Measurements from ENCODE around the gene PIP4K2C. TPM values are rescaled to one million over a fixed set of nuclear protein-coding genes. Genes with fewer than 3 reads are reported as not detected.
A peak's percentile ranks its signal among the peaks of the same experiment; 100 is the strongest.

Gene PIP4K2C
- total RNA-seq, 3 donors from 2014 or later (not counting 1 experiment from before 2014, with no cell fraction given), result 41.0 to 62.9 (median 52.0) TPM

DNA sequence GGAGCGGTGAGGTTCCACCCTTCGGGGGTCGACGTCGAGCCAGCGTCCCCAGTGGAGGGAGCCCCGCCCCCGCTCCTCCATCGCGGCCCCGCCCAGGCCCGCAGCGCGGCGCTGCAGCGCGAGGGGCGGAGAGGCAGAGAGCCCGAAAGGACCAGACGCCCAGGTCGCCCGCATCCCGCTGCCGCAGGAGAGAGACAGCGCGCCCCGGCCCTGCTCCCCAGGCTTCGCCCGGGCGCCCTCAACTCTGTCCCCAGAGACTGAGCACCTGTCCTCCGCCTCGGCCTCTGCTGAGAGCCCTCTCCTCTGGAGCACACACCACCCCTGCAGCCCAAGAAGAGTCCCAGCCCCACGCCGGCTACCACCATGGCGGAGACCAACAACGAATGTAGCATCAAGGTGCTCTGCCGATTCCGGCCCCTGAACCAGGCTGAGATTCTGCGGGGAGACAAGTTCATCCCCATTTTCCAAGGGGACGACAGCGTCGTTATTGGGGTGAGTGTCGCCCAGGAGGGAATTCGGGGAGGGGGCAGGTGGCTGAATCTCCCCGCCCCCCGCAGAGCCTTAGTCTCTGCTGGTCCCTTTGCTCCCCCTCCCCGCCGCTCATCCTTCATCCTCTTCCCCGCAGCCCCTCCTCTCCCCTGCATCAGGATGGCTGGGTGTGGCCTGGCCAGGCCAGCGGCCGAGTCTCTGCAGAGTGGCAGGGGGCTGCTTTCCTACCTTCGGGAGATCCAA is 40.9 kb upstream of the PIP4K2C start, which contains the start of gene KIF5A:
Gene KIF5A (plus strand): TSS at position 136 of the 732 bp plus-strand sequence. CDS start 228 bp downstream, at position 364.
- Mint-ChIP-seq H3K4me3 (peak within 1 kb of the TSS; percentile 69), H3K27ac (no peak within 1 kb of the TSS), H3K4me1 (peaks cover 21 to 34% of the 10 kb centered on the region in 2 donors), H3K9me3 (no peaks in the 10 kb centered on the region), H3K27me3 (ENCODE audit: low read depth in 2 of 2) (peaks cover 19 to 36% of the 10 kb centered on the region in 2 donors), H3K36me3 (no peaks in the 10 kb centered on the region)
- Histone ChIP-seq H3K27me3 (ENCODE audit: control insufficient read depth, insufficient read depth, low read length) (peaks cover 14% of the 10 kb centered on the region), H3K36me3 (ENCODE audit: control insufficient read depth, insufficient read depth, low read length) (no peaks in the 10 kb centered on the region), H3K9me3 (ENCODE audit: control insufficient read depth, insufficient read depth, low read length) (no peaks in the 10 kb centered on the region), H3K4me3 (ENCODE audit: low read length) (peak within 1 kb of the TSS; percentile 23), H3K4me1 (ENCODE audit: control insufficient read depth, insufficient read depth, low read length) (peaks cover 26% of the 10 kb centered on the region), H3K27ac (ENCODE audit: low read length) (no peak within 1 kb of the TSS)
- ATAC-seq, result peak; percentile 57 to 64 (median 61)
- DNase-seq, result peak; percentile 40 to 76
- TF ChIP-seq, protein P1, sequence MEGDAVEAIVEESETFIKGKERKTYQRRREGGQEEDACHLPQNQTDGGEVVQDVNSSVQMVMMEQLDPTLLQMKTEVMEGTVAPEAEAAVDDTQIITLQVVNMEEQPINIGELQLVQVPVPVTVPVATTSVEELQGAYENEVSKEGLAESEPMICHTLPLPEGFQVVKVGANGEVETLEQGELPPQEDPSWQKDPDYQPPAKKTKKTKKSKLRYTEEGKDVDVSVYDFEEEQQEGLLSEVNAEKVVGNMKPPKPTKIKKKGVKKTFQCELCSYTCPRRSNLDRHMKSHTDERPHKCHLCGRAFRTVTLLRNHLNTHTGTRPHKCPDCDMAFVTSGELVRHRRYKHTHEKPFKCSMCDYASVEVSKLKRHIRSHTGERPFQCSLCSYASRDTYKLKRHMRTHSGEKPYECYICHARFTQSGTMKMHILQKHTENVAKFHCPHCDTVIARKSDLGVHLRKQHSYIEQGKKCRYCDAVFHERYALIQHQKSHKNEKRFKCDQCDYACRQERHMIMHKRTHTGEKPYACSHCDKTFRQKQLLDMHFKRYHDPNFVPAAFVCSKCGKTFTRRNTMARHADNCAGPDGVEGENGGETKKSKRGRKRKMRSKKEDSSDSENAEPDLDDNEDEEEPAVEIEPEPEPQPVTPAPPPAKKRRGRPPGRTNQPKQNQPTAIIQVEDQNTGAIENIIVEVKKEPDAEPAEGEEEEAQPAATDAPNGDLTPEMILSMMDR (IDR thresholded peaks at IDR 0.05), result no peak
- intact Hi-C loops (cut with micrococcal nuclease), result no loop called here
- 8% methylated on average over 52 of the region's 52 CpGs for WGBS (ENCODE audit: insufficient coverage)

DNA sequence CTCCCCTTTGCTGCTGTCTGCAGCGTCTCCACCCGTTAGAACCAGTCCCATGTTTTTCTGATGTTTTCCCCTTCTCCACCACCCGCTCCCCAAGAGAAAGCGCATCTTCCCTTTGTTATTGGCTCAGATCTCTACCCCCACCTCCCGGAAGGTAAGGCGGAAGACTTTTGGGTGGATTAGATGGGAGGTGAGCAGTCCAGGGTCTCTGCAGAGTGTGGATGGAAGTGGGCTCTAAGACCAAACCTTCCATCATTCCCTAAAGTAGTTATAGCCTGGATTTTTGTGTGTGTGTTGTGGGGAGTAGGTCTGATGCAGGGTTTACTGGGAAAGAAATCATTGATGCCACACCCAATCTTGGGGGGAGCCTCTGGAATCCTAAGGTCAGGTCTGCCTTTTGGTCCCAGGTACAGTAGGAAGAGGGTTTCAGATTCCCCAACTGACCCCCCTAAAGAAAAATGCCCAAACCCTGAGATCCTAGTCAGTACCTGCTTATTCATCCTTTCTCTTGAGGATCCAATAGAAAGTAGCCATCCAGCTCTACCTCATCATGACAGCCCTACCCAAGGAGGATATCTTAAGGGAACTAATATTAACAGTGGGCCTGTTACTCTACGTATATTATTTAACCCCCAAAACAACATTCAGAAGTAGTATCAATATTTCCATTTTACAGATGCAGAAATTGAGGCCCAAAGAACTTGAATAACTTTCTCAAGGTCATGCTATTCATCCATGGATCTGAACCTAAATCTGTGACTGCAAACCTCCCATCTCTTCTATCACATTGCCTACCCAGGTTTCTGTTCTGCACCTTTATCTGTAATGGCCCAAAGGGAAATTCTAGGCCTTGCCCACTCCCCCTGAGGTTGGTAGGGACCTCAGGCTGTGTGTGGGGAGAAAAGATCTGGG is 40.1 kb upstream of the PIP4K2C start:
- Mint-ChIP-seq H3K4me3 (peak overlapping the region; percentile 32), H3K4me1 (peaks cover 13 to 26% of the 10 kb centered on the region in 2 donors), H3K36me3 (no peaks in the 10 kb centered on the region), H3K27me3 (ENCODE audit: low read depth in 2 of 2) (peaks cover 19 to 36% of the 10 kb centered on the region in 2 donors), H3K9me3 (no peaks in the 10 kb centered on the region), H3K27ac (no peak overlapping the region)
- H3K4me1 ChIP-seq (ENCODE audit: control insufficient read depth, insufficient read depth, low read length), result peaks cover 23% of the 10 kb centered on the region
- no peak for DNase-seq
- H3K27ac ChIP-seq (ENCODE audit: low read length), result no peak overlapping the region
- H3K36me3 ChIP-seq (ENCODE audit: control insufficient read depth, insufficient read depth, low read length), result no peaks in the 10 kb centered on the region
- ATAC-seq, result no peak
- no peak overlapping the region for H3K4me3 ChIP-seq (ENCODE audit: low read length)
- 77% methylated on average over 5 of the region's 7 CpGs for WGBS (ENCODE audit: insufficient coverage)
- intact Hi-C loops (cut with micrococcal nuclease), result no loop called here
- no peaks in the 10 kb centered on the region for H3K9me3 ChIP-seq (ENCODE audit: control insufficient read depth, insufficient read depth, low read length)
- peaks cover 14% of the 10 kb centered on the region for H3K27me3 ChIP-seq (ENCODE audit: control insufficient read depth, insufficient read depth, low read length)
- TF ChIP-seq, protein P1 (IDR thresholded peaks at IDR 0.05), result no peak

DNA sequence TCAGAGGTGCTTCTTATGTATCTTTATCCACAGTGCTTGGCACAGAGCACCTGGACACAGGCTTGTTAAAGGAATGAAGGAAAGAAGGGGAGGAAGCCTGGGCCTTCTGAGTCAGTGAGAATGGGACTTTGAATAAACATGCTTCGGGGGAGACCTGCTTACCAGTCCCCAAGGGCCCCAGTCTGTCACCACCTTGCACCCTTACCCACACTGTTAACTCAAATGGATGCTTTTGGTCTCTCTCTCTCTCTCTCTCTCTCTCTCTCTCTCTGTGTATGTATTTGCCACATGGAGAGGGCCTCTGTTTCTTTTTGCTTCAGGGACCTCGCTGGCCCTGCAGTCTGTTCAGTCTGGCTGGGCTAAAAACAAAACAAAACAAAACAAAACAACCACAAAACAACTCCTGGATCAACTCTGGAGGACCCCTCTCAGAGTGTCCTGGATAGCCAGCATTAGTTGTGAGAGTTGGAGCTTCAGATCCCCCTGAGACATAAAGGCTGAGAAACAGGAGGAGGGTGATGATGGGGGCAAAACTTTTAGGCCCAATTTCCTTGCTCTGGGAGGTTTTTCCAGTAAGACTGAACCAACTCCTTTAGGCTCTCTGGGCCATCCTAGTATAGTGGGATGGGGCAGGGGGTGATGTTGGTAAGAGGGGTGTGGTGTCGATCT is 39.2 kb upstream of the PIP4K2C start:
- intact Hi-C loops (cut with micrococcal nuclease), result no loop called here
- H3K4me1 Mint-ChIP-seq, result peaks cover 9 to 17% of the 10 kb centered on the region in 2 donors
- DNase-seq, result no peak
- H3K4me3 ChIP-seq (ENCODE audit: low read length), result no peak overlapping the region
- no peak overlapping the region for H3K27ac Mint-ChIP-seq
- H3K27me3 Mint-ChIP-seq (ENCODE audit: low read depth in 2 of 2), result peaks cover 19 to 37% of the 10 kb centered on the region in 2 donors
- H3K4me1 ChIP-seq (ENCODE audit: control insufficient read depth, insufficient read depth, low read length), result peaks cover 14% of the 10 kb centered on the region
- H3K4me3 Mint-ChIP-seq, result peak overlapping the region; percentile 29
- peaks cover 14% of the 10 kb centered on the region for H3K27me3 ChIP-seq (ENCODE audit: control insufficient read depth, insufficient read depth, low read length)
- no peak overlapping the region for H3K27ac ChIP-seq (ENCODE audit: low read length)
- no peaks in the 10 kb centered on the region for H3K9me3 Mint-ChIP-seq
- no peak for ATAC-seq
- 96% methylated on average over 3 of the region's 3 CpGs for WGBS (ENCODE audit: insufficient coverage)
- H3K36me3 ChIP-seq (ENCODE audit: control insufficient read depth, insufficient read depth, low read length), result no peaks in the 10 kb centered on the region
- TF ChIP-seq, protein P1 (IDR thresholded peaks at IDR 0.05), result no peak
- no peaks in the 10 kb centered on the region for H3K36me3 Mint-ChIP-seq
- H3K9me3 ChIP-seq (ENCODE audit: control insufficient read depth, insufficient read depth, low read length), result no peaks in the 10 kb centered on the region
